Subcutaneous abdominal adipose tissue (tissue), 5 donors: ENCODE measurements around the gene ASPG.

Source experiments
- H3K27ac ChIP-seq: one replicate; pipeline ENCODE4 v1.7.0; 2013; ENCODE audit warnings: low read depth, mild to moderate bottlenecking, inconsistent platforms, low read length, moderate library complexity
- H3K27me3 ChIP-seq, 5 donors: one replicate each; pipeline ENCODE4 v1.7.0; 2013; ENCODE audit warnings: low read length in 5 of 5, inconsistent platforms in 1 of 5; ENCODE audit not compliant: control insufficient read depth in 5 of 5, insufficient read depth in 4 of 5
- H3K36me3 ChIP-seq, 5 donors: one replicate each; pipeline ENCODE4 v1.7.0; 2013; ENCODE audit warnings: low read length in 5 of 5; ENCODE audit not compliant: control insufficient read depth in 5 of 5, insufficient read depth in 5 of 5
- H3K4me1 ChIP-seq, 5 donors: one replicate each; pipeline ENCODE4 v1.7.0; 2013; ENCODE audit warnings: low read length in 5 of 5, mild to moderate bottlenecking in 3 of 5, moderate library complexity in 1 of 5; ENCODE audit not compliant: control insufficient read depth in 5 of 5, insufficient read depth in 5 of 5
- H3K4me3 ChIP-seq, 5 donors: one replicate each; pipeline ENCODE4 v1.7.0; 2013; ENCODE audit warnings: low read length in 5 of 5, low read depth in 1 of 5
- H3K9ac ChIP-seq, 5 donors: one replicate each; pipeline ENCODE4 v1.7.0; 2013; ENCODE audit warnings: low read length in 5 of 5, mild to moderate bottlenecking in 4 of 5, moderate library complexity in 3 of 5
- H3K9me3 ChIP-seq, 5 donors: one replicate each; pipeline ENCODE4 v1.7.0; 2013; ENCODE audit warnings: low read length in 5 of 5; ENCODE audit not compliant: control insufficient read depth in 5 of 5
- donor health status: healthy.
- donor health status: healthy.
- donor health status: healthy.
- donor health status: healthy.
- donor health status: healthy.

ASPG gene

GRCh38 chr14:104110491-104111209, 25.1 kb downstream of the ASPG start:
- no peak overlapping the region for H3K27ac ChIP-seq
- H3K4me3 ChIP-seq, result no peak overlapping the region
- H3K4me1 ChIP-seq, result no peaks in the 10 kb centered on the region
- no peak overlapping the region for H3K9ac ChIP-seq
- H3K36me3 ChIP-seq, result no peaks in the 10 kb centered on the region
- H3K9me3 ChIP-seq, result no peaks in the 10 kb centered on the region
- peaks cover 16 to 41% (median 35%) of the 10 kb centered on the region in 5 donors for H3K27me3 ChIP-seq

DNA sequence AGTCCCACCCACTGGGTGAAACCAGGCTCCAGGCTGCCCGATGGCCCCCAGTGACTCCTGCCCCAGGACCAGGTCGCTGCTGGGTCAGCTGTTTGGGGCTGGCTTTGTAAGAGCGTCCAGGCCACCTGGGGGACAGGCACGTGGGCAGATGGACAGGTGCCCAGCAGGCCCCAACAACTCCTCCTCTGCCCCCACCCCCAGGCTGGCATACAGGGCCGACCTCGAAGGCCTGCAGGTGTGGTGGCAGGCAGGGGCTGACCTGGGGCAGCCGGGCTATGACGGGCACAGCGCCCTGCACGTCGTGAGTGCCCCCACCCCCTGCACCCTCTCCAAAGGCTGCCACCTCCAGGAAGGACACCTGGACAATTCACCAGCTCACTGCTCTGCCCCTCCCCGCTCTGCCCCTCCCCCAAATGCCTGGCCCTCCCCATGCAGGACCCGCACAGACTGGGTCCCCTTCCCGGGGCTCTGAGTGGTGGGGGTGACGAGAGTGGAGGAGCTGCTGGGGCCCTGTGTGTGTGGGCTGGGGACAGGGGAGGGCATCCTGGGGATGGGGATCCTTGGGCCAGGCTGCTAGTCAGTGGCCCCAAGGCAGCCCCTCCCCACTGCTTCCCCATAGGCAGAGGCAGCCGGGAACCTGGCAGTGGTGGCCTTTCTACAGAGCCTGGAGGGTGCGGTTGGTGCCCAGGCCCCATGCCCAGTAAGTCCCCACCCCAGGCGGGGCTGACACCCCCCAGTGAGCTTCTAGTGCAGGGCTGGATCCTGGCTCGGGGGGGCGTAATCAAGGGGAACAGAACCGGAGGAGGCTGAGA, 26.0 kb downstream of the ASPG start:
- H3K27ac ChIP-seq, result no peak overlapping the region
- H3K4me3 ChIP-seq, result no peak overlapping the region
- H3K36me3 ChIP-seq, result no peaks in the 10 kb centered on the region
- peaks cover 0 to 5% (median 4%) of the 10 kb centered on the region in 5 donors for H3K4me1 ChIP-seq
- H3K9me3 ChIP-seq, result no peaks in the 10 kb centered on the region
- no peak overlapping the region for H3K9ac ChIP-seq
- H3K27me3 ChIP-seq, result peaks cover 23 to 47% (median 39%) of the 10 kb centered on the region in 5 donors

DNA sequence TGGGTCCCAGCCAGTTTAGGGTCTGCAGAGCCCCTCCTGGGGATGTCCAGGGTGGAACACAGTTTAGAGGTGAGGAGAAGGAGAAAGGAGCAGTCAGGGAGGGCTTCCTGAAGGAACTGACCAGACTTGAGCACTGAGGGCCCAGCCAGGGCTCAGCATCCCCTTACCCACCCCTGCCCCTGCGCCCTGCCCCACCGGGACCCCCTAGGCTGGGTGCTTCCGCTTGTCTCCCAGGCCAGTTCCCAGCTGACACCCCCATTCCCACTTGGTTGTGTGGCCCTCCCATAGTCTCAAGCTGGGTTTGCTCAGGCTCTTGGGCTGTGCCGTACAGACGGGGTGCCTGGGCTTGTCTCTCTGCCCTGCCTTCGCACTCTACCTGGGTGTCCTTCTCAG, 26.6 kb downstream of the ASPG start:
- H3K27me3 ChIP-seq, result peaks cover 24 to 49% (median 37%) of the 10 kb centered on the region in 5 donors
- no peaks in the 10 kb centered on the region for H3K9me3 ChIP-seq
- H3K4me1 ChIP-seq, result peaks cover 0 to 8% (median 6%) of the 10 kb centered on the region in 5 donors
- no peaks in the 10 kb centered on the region for H3K36me3 ChIP-seq
- H3K9ac ChIP-seq, result no peak overlapping the region
- H3K4me3 ChIP-seq, result no peak overlapping the region
- H3K27ac ChIP-seq, result no peak overlapping the region

DNA sequence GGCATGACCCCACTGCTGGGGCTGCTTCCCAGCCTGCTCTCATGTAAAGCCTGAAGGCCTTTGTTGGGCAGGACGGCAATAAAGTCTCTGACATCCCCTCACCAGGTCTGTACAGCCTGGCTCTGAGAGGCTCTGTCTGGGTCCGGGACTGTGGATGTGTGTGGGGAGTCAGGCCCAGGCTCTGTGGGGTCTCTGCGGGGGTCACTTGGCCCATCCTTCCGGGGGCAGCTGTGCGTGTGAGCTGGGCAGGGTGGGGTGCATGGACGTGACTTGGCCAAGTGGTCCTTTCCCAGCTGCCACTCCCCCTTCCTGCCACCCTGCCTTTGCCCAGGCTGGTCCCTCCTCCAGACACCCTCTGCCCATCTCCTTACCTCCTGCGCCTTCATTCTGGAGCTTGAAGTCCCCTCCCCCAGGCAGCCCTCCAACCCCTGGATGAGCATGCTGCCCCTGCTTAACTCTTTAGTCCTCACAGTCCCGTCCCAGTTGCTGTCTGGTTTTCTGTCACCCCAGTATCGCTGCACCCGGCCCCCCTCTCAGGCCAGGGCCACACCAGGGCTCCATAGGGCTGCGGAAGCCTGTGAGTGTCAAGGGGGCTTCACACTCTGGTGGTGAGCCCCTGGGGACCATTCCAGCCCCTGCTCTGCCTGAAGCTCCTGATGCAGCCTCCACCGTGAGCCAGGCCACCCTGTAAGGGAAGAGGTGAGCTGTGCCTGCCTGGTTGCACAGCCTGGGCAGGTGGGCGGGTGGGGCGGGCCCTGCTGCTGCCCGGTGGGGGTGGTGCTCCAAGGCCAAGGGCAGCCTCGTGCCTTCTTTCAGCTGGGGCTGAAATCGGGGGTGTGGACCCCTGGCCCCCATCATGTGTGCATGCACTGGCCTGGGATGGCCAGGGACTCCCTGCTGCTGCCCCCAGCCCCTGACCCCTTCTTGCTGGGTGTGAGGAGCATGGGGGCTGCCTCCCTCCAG, 27.4 kb downstream of the ASPG start:
- no peak overlapping the region for H3K27ac ChIP-seq

GRCh38 chr14:104113631-104114420, 28.3 kb downstream of the ASPG start:
- Histone ChIP-seq H3K4me3 (no peak overlapping the region), H3K27ac (no peak overlapping the region), H3K27me3 (peaks cover 32 to 56% (median 54%) of the 10 kb centered on the region in 5 donors), H3K9ac (no peak overlapping the region), H3K9me3 (no peaks in the 10 kb centered on the region), H3K4me1 (peaks cover 0 to 15% (median 8%) of the 10 kb centered on the region in 5 donors), H3K36me3 (no peaks in the 10 kb centered on the region)

More for the DNA sequence above, 27.4 kb downstream of the ASPG start:
- peaks cover 27 to 52% (median 45%) of the 10 kb centered on the region in 5 donors for H3K27me3 ChIP-seq
- peaks cover 0 to 15% (median 8%) of the 10 kb centered on the region in 5 donors for H3K4me1 ChIP-seq
- H3K9ac ChIP-seq, result no peak overlapping the region
- H3K4me3 ChIP-seq, result no peak overlapping the region
- no peaks in the 10 kb centered on the region for H3K9me3 ChIP-seq
- no peaks in the 10 kb centered on the region for H3K36me3 ChIP-seq

GRCh38 chr14:104114421-104115130, 29.1 kb downstream of the ASPG start:
- Histone ChIP-seq H3K36me3 (no peaks in the 10 kb centered on the region), H3K4me3 (no peak overlapping the region), H3K9me3 (no peaks in the 10 kb centered on the region), H3K27me3 (peaks cover 38 to 61% (median 57%) of the 10 kb centered on the region in 5 donors), H3K27ac (no peak overlapping the region), H3K4me1 (peaks cover 0 to 15% (median 8%) of the 10 kb centered on the region in 5 donors), H3K9ac (no peak overlapping the region)

- Histone ChIP-seq H3K4me3 (no peak overlapping the region), H3K36me3 (no peaks in the 10 kb centered on the region), H3K4me1 (peaks cover 0 to 15% (median 8%) of the 10 kb centered on the region in 5 donors), H3K27me3 (peaks cover 43 to 66% (median 56%) of the 10 kb centered on the region in 5 donors), H3K27ac (no peak overlapping the region), H3K9ac (no peak overlapping the region), H3K9me3 (no peaks in the 10 kb centered on the region)
Observed at GRCh38 chr14:104115131-104115600, 29.7 kb downstream of the ASPG start.

- H3K27me3 ChIP-seq, result peaks cover 38 to 70% (median 57%) of the 10 kb centered on the region in 5 donors
- H3K4me3 ChIP-seq, result peak overlapping the region in 2 of 5 donors; percentile 36 to 38
- H3K9me3 ChIP-seq, result peaks cover 0 to 1% (median 1%) of the 10 kb centered on the region in 5 donors
- H3K9ac ChIP-seq, result no peak overlapping the region
- H3K27ac ChIP-seq, result no peak overlapping the region
- peaks cover 0 to 15% (median 8%) of the 10 kb centered on the region in 5 donors for H3K4me1 ChIP-seq
- no peaks in the 10 kb centered on the region for H3K36me3 ChIP-seq
Observed at GRCh38 chr14:104115691-104116287, 30.3 kb downstream of the ASPG start.
